Mammary epithelial cell (primary cell): ENCODE results near the gene ZBTB38.

Experiments used
- EZH2 ChIP-seq: IDR thresholded peaks from 2 replicates; pipeline ENCODE4 v1.6.1; 2012; ENCODE audit warnings: low read length, inconsistent platforms, borderline replicate concordance
- TF ChIP-seq, protein P1 (sequence below), 2 donors: IDR thresholded peaks in 1 of 2; conservative IDR thresholded peaks in 1 of 2; 2 replicates each; pipeline ENCODE4 v1.5.1; 2011 to 2012; ENCODE audit warnings: inconsistent platforms in 2 of 2, low read length in 2 of 2, mild to moderate bottlenecking in 2 of 2, control low read depth in 1 of 2, low read depth in 1 of 2; ENCODE audit not compliant: insufficient read depth in 1 of 2; ENCODE audit errors: extremely low read depth in 1 of 2

DNA sequence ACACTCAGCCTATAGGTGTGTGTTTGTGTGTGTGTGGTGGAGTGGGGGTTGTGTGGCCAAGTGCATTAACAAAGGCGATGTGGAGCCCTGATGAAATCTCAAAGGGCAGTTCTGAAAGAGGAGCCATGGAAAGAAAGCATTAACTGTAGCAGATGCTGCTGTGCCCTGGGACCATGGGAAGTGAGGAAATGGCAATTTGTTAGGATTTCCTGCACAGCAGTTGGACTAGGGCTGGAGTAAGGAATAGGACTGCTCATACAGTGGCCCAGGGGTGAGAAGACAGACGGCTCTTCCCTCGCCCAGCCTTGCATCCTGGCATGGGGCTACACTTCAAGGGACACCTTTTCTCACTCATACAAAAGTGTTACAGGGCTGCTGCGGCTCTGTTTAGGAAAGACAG lies 12.3 kb upstream of the ZBTB38 start:
- TF ChIP-seq, protein P1, sequence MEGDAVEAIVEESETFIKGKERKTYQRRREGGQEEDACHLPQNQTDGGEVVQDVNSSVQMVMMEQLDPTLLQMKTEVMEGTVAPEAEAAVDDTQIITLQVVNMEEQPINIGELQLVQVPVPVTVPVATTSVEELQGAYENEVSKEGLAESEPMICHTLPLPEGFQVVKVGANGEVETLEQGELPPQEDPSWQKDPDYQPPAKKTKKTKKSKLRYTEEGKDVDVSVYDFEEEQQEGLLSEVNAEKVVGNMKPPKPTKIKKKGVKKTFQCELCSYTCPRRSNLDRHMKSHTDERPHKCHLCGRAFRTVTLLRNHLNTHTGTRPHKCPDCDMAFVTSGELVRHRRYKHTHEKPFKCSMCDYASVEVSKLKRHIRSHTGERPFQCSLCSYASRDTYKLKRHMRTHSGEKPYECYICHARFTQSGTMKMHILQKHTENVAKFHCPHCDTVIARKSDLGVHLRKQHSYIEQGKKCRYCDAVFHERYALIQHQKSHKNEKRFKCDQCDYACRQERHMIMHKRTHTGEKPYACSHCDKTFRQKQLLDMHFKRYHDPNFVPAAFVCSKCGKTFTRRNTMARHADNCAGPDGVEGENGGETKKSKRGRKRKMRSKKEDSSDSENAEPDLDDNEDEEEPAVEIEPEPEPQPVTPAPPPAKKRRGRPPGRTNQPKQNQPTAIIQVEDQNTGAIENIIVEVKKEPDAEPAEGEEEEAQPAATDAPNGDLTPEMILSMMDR (conservative IDR thresholded peaks at IDR 0.05 in 1 of 2, IDR thresholded peaks at IDR 0.05 in 1 of 2; ENCODE audit: extremely low read depth in 1 of 2, insufficient read depth in 1 of 2, low read depth in 1 of 2, low read length in 2 of 2), result no peak
- TF ChIP-seq EZH2, result no peak
